GM08714 (cell line): ENCODE data around the gene TSHZ3.

Source experiments
- H3K4me3 ChIP-seq: fragments of 200-500 bp; sonication (Bioruptor generic); 2 replicates; pipeline ENCODE4 v1.5.1; 2014; ENCODE audit warnings: mild to moderate bottlenecking, low read length, inconsistent platforms
- ZNF274 ChIP-seq: IDR thresholded peaks from 2 replicates; pipeline ENCODE4 v1.6.1; 2012; ENCODE audit warnings: mild to moderate bottlenecking, low read depth, low read length

TSHZ3 gene

DNA sequence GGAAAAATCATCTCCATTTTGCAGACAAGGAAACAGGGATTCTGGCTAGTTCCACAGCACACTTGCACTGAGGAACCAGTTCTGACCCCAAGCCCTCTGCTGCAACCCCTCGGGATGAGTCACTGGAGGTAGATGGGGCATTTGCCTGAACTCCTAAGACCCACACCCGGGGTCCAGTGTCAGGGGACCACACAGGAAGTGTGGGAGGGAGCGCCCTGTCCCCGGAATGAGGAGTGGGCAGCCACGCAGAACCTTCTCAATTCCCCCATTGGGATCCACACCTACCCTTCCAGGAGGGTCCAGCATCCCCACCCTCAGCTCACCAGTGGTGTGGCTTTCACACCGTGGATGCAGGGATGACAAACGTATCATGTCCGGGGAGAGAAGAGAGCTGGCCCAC is 62.7 kb downstream of the TSHZ3 start:
- H3K4me3 ChIP-seq = no peak overlapping the region
- TF ChIP-seq ZNF274 = no peak

DNA sequence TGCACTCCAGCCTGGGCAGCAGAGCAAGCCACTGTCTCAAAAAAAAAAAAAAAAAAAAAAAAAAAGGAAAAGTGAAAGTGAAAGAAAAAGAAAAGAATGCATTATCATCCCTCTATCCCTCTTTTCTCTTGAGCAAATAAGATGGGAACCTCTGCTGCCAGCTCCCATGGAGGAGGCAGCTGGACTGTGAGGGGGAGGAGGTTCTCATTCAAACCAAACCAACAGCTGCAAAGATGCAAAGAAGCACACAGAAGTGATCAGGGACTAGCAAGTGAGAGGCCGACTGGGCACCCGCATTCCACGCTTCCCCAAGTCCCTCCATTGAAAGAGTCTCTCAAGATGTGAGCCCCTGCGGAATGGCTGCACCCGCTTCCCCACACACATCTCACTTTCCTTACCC is 63.5 kb downstream of the TSHZ3 start:
- no peak for TF ChIP-seq ZNF274
- no peak overlapping the region for H3K4me3 ChIP-seq

DNA sequence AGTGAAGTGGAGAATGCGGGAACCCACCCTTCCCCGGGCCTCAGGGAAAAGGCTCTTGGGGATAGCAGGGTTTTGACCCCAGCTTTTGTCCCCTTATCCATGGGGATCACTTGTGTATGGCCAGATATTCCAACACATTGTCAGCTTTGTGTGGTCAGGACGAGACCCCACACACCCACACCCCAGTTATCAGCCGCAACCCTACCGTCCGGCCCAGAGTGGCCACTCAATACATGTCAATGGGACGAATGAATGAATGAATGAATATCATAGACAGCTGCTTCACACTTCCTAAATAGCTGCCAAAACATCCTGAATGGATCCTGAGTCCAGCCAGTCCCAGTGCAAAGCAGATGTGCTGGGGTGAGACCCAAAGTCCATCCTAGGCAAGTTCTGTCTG is 64.6 kb downstream of the TSHZ3 start:
- H3K4me3 ChIP-seq = no peak overlapping the region
- no peak for TF ChIP-seq ZNF274

DNA sequence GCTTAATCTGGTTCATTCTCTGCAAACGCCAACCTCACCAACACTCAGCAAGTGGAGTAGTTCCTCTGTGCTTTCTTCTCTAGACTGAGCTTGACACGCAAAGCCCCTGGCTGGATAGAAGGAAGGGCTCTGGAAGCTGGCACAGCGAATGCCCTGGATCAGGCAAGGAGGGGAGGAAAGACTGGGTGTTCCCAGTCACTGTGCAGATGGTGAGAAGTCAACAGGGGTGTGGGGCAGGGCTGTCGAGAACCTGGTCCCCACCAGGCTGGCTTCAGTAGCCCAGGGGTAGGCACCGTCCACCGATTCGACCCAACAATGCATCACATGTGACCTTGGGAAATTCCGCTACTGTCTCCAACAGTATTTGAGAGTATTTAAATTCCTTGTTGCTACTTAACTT is 65.5 kb downstream of the TSHZ3 start:
- TF ChIP-seq ZNF274 = no peak
- H3K4me3 ChIP-seq = no peak overlapping the region

DNA sequence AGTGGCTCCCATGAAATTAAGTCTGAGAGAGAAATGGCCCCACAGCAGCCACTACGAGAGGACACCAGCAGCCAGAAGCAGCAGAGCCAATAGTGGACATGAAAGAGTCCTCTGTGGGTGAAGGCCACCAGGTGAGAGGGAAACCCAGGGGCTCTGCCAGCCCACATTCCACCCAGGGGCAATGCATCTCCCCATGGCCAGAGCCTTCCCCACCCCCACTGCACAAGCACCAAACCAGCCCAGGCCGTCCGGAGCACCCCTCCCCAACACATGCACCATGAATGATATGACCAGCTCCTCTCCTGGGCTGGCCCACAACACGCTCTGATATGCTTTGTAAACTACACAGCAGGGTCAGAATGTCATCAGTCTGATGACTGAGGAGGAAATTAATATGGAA is 66.9 kb downstream of the TSHZ3 start:
- H3K4me3 ChIP-seq = no peak overlapping the region
- no peak for TF ChIP-seq ZNF274

DNA sequence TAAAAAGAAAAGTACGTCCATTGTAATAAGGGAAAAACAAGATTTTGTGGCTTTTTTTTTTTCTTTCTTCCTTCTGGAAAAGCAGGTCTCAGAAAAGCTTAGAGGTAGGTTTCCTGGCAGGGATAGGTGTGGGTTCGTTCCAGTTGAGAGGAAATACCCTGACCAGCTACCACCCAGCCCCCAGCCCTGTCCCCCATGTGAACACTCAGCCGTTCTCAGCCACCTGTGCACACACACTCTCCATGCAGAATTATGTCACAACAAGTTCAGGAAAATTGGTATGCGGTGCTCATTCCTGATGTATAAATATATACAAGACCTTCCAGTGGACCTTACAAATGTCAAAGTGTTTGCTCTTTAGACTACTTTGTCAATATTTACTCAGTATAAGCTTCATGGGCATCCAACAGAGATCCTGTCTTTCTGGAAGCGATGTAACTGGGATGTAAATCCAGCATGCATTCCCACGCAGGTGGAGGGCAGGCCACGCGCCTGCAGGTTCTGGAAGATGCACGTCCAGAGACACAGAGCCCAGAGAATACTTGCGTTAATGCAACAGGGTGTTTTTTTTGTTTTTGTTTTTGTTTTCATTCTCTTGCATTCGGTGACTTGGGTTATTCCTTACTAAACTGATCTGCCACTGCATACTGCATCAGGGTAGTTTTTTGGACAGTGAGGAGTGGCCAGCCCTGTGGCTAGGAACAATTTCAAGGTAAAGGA is 68.8 kb downstream of the TSHZ3 start:
- TF ChIP-seq ZNF274 = no peak
- H3K4me3 ChIP-seq = no peak overlapping the region

DNA sequence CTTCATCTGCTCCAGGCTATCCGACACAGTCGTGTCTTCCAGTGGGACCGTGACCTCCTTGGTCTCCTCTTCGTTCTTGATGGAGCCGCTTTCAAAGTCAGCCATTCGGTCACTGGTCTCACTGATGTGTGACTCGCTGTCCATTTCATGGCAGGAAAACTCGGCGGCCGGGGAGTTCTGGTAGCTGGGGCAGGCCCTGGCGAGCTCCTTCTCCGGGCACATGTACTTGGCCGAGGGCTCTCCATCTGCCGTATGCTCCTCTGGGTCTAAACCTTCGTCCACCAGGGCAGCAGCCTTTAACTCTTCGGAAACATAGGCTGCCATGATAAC is 69.8 kb downstream of the TSHZ3 start:
- TF ChIP-seq ZNF274 = no peak
- H3K4me3 ChIP-seq = no peak overlapping the region

DNA sequence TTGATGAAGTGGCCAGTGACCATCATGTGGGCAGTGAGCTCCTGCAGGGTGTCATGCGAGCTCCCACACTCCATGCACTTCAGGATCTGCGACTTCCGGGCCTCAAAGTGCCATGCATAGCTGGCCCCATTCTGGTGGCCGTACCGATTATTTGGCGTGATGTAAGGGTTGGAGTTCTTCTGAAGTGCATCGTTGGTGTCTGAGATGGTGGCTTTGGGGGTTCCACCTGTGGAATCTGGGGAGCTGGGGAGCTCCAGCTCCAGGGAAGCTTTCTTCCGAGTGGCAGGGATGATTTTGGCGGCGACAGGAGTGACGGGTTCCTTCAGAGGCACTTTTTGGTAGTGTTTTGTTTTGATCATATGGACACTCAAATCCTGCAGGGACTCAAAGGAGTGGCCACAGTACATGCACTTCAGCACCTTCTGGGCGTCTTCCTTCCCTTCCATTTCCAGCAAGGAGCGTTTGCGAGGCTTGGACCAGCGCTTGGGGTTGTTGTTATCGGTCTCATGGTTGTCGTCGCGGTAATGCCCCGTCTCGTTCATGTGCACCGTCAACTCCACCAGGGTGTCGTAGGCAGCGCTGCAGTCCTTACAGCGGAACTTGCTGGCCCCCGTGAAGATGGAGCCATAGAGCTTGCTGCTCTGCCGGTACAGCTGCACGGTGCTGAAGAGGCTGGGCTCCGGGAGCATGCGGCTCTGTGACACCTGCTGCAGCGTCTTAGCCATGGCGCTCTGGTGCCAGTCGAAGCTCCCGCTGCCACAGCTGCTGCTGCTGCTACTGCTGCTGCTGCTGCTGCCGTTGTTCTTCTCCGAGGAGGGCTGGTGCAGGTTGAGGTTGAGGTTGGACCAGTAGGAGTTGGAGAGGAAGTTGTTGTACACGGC is 70.4 kb downstream of the TSHZ3 start:
- no peak for TF ChIP-seq ZNF274
- H3K4me3 ChIP-seq = no peak overlapping the region

DNA sequence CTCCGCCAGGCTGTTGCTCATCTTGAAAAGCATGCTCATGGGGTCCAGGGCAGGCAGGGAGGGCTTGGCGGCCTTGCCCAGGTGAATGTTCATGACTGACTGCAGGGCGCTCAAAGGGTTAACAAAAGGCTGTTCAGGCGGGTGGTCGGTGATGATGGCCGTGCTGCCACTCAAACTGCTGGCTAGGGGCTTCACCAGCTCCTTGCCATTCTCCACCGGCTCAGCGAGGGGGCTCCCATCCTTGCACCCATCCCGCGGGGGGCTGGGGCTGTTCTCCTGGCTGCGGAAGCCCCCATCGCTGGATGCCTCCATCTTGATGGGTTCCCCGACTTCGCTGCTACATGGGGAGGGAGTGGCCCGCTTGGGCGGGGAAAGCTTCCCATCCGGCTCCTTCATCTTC is 71.7 kb downstream of the TSHZ3 start:
- TF ChIP-seq ZNF274 = no peak
- H3K4me3 ChIP-seq = no peak overlapping the region

DNA sequence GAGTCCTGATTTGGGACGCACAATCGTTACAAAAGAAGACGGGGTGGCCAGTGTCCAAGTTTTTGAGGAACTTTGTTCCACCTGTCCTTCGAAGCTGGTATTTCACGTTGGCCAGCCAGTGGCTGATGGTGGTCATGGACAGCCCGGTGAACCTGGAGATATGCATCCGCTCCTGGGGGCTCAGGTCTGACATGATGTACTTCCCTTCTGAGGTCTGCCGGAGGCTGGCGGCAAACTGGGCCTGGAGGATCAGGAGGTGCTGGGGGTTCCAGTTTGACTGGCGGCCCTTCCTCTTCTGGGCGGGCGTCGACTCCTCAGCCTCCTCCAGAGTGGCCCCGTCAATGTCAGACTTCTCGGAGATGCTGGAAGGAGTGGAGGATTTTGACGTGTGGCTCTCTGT is 72.4 kb downstream of the TSHZ3 start:
- no peak for TF ChIP-seq ZNF274
- H3K4me3 ChIP-seq = no peak overlapping the region

DNA sequence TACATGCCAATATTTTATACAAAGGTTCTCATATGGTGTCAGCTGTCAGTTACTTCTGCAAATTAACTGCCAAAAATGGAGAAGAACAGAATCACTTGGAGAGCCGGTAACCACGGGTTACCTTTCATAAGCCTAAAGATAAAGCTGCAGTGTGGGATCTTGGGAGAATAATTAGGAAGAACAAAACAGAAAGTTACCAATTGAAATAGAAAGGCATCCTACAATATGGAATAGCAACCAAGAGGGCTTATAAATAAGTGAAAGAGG is 74.2 kb downstream of the TSHZ3 start:
- no peak for TF ChIP-seq ZNF274
- H3K4me3 ChIP-seq = no peak overlapping the region

DNA sequence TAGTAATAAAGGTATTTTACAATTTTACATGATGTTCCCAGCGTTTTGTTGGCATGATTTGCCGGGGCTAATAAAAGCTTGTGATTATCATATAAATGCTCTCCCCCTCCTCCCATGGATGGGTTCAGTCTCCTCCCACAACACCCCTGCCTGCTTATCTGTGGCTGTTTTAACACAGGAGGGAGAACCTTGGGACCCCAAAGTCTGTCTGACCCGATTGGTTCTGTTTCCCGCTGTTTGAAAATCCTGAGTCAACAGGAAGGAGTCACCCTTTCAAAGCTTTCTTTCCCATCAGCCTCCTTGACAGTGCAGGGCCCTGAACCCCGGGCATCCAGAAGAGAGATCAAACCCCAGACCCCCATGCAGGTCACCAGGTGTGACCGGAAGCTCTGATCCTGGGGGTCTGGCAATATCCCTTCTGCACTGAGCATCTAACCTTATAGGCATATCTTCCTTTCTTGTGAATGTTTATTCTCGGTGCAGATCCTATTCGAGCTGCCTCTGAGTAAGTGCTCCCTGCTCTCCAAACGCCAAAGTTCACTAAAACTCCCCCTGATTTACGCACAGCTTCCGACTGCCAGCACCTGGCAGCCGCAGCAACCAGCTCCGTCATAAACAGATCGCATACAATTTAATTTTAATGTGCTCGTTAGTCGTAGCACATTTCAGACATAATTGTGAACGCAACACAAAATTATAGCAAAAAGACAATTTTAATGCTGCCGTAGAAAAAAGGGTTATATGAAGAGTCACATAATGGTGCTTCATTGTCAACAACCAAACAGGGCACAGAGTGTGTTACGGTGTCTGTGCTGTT is 74.8 kb downstream of the TSHZ3 start:
- TF ChIP-seq ZNF274 = no peak
- H3K4me3 ChIP-seq = no peak overlapping the region

DNA sequence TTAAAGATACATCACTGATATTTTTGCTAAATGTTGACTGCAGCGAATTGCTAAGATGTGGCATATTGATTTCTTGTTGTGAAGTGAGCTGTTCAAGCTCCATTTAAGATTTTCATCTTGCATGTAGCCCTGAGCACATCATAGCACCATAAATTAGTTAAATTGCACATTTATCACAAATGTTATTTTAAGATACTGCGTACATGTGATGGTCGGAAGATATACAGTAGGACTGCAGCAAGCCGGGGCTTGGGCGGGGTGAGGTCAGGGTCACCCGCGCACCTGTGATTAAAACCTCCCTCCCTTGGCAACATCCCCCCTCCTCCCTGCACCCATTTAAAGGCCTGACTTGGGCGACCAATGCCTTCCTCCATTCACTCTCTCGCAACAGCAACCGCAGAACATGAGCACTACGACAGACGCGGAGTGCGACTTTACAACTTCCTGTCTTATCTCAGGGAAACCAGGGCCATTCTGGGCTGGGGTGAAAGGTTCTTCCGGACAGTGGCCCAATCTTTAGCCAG is 76.6 kb downstream of the TSHZ3 start:
- no peak for TF ChIP-seq ZNF274
- H3K4me3 ChIP-seq = no peak overlapping the region

DNA sequence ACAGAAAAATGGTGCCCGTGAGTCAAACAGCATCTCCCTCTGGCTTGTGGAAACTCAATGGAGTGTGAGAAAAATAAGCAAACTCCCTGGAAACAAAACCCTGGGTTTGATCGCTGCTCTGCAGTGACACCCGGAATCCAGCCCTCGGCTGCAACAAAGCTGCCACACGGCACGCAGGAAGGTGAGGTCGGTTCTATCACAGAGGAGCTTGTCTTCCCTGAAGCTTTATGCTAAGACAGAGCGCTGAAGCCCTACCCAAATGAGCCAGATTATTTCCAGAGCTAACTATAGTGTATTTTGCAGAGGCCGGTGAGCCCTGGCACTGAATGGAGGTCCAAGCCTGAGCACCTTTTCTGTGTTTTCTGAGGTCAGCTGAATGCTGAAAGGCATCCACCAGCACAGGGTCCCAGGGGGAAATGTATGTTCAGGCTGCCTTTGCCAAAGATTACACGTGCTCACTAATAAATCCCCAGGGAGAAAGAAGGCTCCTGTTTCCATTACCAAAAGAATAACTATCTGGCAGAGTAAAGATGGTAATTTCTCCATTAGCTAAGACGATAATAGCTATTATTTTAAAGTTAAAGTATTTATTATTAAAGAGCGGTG is 77.8 kb downstream of the TSHZ3 start:
- TF ChIP-seq ZNF274 = no peak
- no peak overlapping the region for H3K4me3 ChIP-seq
